Nephron progenitor cell (in vitro differentiated cells): Measurements from ENCODE around the gene BRD4.
A peak's percentile ranks its signal among the peaks of the same experiment; 100 is the strongest.

Experiments
- DNase-seq: peaks from one replicate; pipeline ENCODE4 v3.0.0; 2021
- H3K27ac Mint-ChIP-seq: 2 replicates; pipeline ENCODE4 v1.8.0; 2021; ENCODE audit warnings: mild to moderate bottlenecking, moderate library complexity, mixed read lengths
- H3K27me3 Mint-ChIP-seq: 2 replicates; pipeline ENCODE4 v1.8.0; 2021; ENCODE audit warnings: mild to moderate bottlenecking, low read depth, mixed read lengths; ENCODE audit not compliant: poor library complexity
- H3K36me3 Mint-ChIP-seq: 2 replicates; pipeline ENCODE4 v1.8.0; 2021; ENCODE audit warnings: low read depth, mixed read lengths
- H3K4me1 Mint-ChIP-seq: 2 replicates; pipeline ENCODE4 v1.8.0; 2021; ENCODE audit warnings: mixed read lengths
- H3K4me3 Mint-ChIP-seq: 2 replicates; pipeline ENCODE4 v1.8.0; 2021; ENCODE audit warnings: mild to moderate bottlenecking, moderate library complexity, mixed read lengths
- H3K9me3 Mint-ChIP-seq: 2 replicates; pipeline ENCODE4 v1.8.0; 2021; ENCODE audit warnings: mild to moderate bottlenecking, moderate library complexity, mixed read lengths
- TF ChIP-seq, protein P1 (sequence below): fragments of 200-600 bp; sonication (generic); IDR thresholded peaks from 2 replicates; pipeline ENCODE4 v1.5.0; 2021; ENCODE audit warnings: antibody characterized with exemption

Gene BRD4

DNA sequence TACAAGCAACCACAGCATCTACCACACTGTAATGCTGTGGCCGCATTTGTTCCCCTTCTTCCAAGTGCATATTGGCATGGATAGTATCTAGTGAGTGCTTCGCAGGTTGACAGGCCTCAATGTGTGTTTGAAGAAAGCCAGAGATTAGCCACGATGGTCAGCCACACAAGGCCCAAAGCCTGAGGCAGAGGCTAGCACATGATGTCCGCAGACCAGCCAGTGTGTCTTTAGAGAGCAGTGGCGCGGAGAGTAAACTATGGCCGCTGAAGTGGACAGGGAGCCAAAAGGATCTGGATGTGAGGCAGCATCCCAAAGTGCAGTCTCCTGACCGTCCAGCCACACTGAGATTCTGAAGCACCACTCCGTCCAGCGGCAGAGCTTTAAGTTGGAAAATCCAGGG is 36.0 kb downstream of the BRD4 start:
- H3K9me3 Mint-ChIP-seq = peaks cover 11% of the 10 kb centered on the region
- H3K4me1 Mint-ChIP-seq = peaks cover 76% of the 10 kb centered on the region
- DNase-seq = no peak
- TF ChIP-seq, protein P1, sequence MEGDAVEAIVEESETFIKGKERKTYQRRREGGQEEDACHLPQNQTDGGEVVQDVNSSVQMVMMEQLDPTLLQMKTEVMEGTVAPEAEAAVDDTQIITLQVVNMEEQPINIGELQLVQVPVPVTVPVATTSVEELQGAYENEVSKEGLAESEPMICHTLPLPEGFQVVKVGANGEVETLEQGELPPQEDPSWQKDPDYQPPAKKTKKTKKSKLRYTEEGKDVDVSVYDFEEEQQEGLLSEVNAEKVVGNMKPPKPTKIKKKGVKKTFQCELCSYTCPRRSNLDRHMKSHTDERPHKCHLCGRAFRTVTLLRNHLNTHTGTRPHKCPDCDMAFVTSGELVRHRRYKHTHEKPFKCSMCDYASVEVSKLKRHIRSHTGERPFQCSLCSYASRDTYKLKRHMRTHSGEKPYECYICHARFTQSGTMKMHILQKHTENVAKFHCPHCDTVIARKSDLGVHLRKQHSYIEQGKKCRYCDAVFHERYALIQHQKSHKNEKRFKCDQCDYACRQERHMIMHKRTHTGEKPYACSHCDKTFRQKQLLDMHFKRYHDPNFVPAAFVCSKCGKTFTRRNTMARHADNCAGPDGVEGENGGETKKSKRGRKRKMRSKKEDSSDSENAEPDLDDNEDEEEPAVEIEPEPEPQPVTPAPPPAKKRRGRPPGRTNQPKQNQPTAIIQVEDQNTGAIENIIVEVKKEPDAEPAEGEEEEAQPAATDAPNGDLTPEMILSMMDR = no peak
- H3K36me3 Mint-ChIP-seq = peaks cover 22% of the 10 kb centered on the region
- H3K27ac Mint-ChIP-seq = peak overlapping the region; percentile 97
- H3K4me3 Mint-ChIP-seq = no peak overlapping the region
- no peaks in the 10 kb centered on the region for H3K27me3 Mint-ChIP-seq

GRCh38 chr19:15294561-15294990 is 37.8 kb downstream of the BRD4 start:
- Mint-ChIP-seq H3K4me3 (no peak overlapping the region), H3K9me3 (peaks cover 2% of the 10 kb centered on the region), H3K36me3 (peaks cover 12% of the 10 kb centered on the region), H3K27me3 (no peaks in the 10 kb centered on the region), H3K4me1 (peaks cover 85% of the 10 kb centered on the region), H3K27ac (peak overlapping the region; percentile 11)
- TF ChIP-seq, protein P1 = no peak
- no peak for DNase-seq

- no peak for DNase-seq
- peaks cover 2% of the 10 kb centered on the region for H3K9me3 Mint-ChIP-seq
These were observed 38.4 kb downstream of the BRD4 start for GRCh38 chr19:15293781-15294491.

DNA sequence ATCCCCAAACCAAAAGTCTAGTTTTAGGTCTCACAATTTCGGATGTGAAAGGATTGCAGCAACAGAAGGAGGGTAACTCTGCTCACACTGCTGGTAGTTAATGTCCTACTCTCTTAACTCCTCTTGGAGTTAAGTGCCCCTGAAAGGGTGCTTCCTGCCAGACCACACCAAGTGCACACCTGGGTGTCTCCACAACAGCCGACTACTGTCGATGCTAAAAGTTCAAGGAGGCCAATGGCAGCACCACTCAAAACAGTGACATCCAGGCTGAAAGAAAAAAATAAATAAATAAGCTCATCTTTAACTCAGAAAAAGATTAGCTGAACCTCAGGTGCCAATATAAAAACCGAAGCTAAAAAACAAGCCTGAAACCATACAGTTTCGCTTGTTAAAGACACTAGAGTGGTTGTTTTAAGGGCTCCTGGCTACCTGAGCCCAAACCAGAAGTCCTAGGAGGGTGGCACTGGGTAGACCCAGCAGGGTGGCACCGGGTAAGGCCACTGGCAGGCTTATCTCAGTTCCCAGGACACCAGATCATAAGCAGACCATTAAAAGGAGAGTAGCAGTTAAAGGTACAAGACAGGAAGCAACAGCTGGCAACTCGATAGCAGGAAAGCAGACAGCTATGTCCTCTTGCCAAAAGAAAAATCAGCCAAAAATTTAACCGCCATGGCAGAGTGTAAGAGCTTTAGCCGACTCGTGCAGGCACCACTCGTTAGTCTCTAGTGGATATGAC is 39.3 kb downstream of the BRD4 start:
- H3K36me3 Mint-ChIP-seq = peaks cover 12% of the 10 kb centered on the region
- H3K4me3 Mint-ChIP-seq = no peak overlapping the region
- DNase-seq = no peak
- peak overlapping the region; percentile 91 for H3K27ac Mint-ChIP-seq
- peaks cover 85% of the 10 kb centered on the region for H3K4me1 Mint-ChIP-seq
- TF ChIP-seq, protein P1 = no peak
- no peaks in the 10 kb centered on the region for H3K27me3 Mint-ChIP-seq
- peaks cover 2% of the 10 kb centered on the region for H3K9me3 Mint-ChIP-seq

More at GRCh38 chr19:15293781-15294491, 38.4 kb downstream of the BRD4 start:
- H3K4me1 Mint-ChIP-seq = peaks cover 85% of the 10 kb centered on the region
- H3K36me3 Mint-ChIP-seq = peaks cover 12% of the 10 kb centered on the region
- H3K4me3 Mint-ChIP-seq = no peak overlapping the region
- no peaks in the 10 kb centered on the region for H3K27me3 Mint-ChIP-seq
- peak overlapping the region; percentile 11 for H3K27ac Mint-ChIP-seq
- TF ChIP-seq, protein P1 = no peak

DNA sequence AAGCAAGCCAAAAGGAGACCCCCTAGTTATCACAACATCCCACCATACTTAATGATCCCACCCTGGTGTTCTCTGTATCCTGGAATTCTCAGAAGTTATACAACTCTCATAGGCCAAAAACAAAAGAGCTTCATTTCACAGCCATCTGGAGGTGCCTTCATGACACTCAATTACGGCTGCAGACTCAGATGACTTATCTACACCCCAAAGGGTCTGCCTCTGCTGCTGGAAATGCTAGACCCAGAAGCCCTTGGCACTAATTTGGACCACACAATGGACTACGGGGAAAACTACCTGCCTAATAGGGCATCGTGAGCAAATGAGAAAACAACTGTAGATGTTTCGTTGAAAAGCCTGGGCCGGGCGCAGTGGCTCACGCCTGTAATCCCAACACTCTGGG is 40.2 kb downstream of the BRD4 start:
- Mint-ChIP-seq H3K4me1 (peaks cover 85% of the 10 kb centered on the region), H3K27ac (peak overlapping the region; percentile 70), H3K36me3 (peaks cover 12% of the 10 kb centered on the region), H3K27me3 (no peaks in the 10 kb centered on the region), H3K4me3 (no peak overlapping the region), H3K9me3 (peaks cover 2% of the 10 kb centered on the region)
- TF ChIP-seq, protein P1 = no peak
- no peak for DNase-seq
